Small intestine (tissue), 7 donors: ENCODE measurements around the gene ATXN7L2. TPM values are rescaled to one million over a fixed set of nuclear protein-coding genes. Genes with fewer than 3 reads are reported as not detected.

ENCODE experiments used
- DNase-seq, 2 donors: peaks; one replicate each; pipeline versions ENCODE4 v3.0.0 to v3.0.0-alpha.2; 2013
- FAIRE-seq: peaks from 2 replicates; lab custom pipeline; 2012; peaks lifted over from hg19 to GRCh38; lab: Jason Lieb, UNC
- H3K27ac ChIP-seq, 3 donors: one replicate each; pipeline ENCODE4 v1.5.1; 2013; ENCODE audit warnings: low read length in 2 of 3, mild to moderate bottlenecking in 2 of 3, control low read depth in 1 of 3, inconsistent platforms in 1 of 3, low read depth in 1 of 3, moderate library complexity in 1 of 3
- H3K27me3 ChIP-seq, 3 donors: one replicate each; pipeline ENCODE4 v1.6.1; 2013; ENCODE audit warnings: low read length in 3 of 3, inconsistent platforms in 1 of 3; ENCODE audit not compliant: control insufficient read depth in 3 of 3, insufficient read depth in 3 of 3
- H3K36me3 ChIP-seq, 3 donors: one replicate each; pipeline ENCODE4 v1.6.1; 2013; ENCODE audit warnings: low read length in 3 of 3, inconsistent platforms in 1 of 3, low read depth in 1 of 3, mild to moderate bottlenecking in 1 of 3, moderate library complexity in 1 of 3; ENCODE audit not compliant: control insufficient read depth in 3 of 3, insufficient read depth in 2 of 3
- H3K4me1 ChIP-seq, 3 donors: one replicate each; pipeline ENCODE4 v1.6.1; 2013; ENCODE audit warnings: low read length in 2 of 3, inconsistent platforms in 1 of 3, low read depth in 1 of 3, mild to moderate bottlenecking in 1 of 3, moderate library complexity in 1 of 3; ENCODE audit not compliant: control insufficient read depth in 3 of 3, insufficient read depth in 2 of 3
- H3K4me3 ChIP-seq, 3 donors: one replicate each; pipeline ENCODE4 v1.5.1; 2013; ENCODE audit warnings: low read length in 3 of 3, control low read depth in 1 of 3, inconsistent platforms in 1 of 3, low read depth in 1 of 3, mild to moderate bottlenecking in 1 of 3, moderate library complexity in 1 of 3
- H3K9me3 ChIP-seq, 2 donors: one replicate each; pipeline ENCODE4 v1.6.1; 2013; ENCODE audit warnings: low read depth in 1 of 2, low read length in 1 of 2; ENCODE audit not compliant: control insufficient read depth in 2 of 2, insufficient read depth in 1 of 2
- WGBS, 3 donors: extraction: QIAGEN DNeasy Blood & Tissue Kit; methylation state at CpG; one replicate each; pipeline ENCODE4 v1.1.7; 2013; 5-methylcytosine and 5-hydroxymethylcytosine counted together
- polyA plus RNA-seq, 4 donors: library from polyadenylated mRNA; stranded (reverse) in 3 of 4; unstranded in 1 of 4; fragments of 200-250 nt in 3 of 4; fragments of 120-200 nt in 1 of 4; gene quantifications; one replicate each; pipeline versions ENCODE4 v1.2.1 to v1.2.3, GENCODE V29; 2013
- donor health status: healthy with polysubstance abuse.
- donor health status: control.
- donor health status: control.
- donor health status: Bipolar disorder and iron deficiency.
- donor health status: healthy.

The ATXN7L2 gene
- polyA plus RNA-seq, 4 donors: 4.8 to 8.9 (median 6.2) TPM

GRCh38 chr1:109497449-109498160 lies 13.9 kb downstream of the ATXN7L2 start:
- Histone ChIP-seq H3K36me3 (peaks cover 0 to 47% (median 0%) of the 10 kb centered on the region in 3 donors), H3K9me3 (no peaks in the 10 kb centered on the region), H3K4me3 (no peak overlapping the region), H3K27ac (no peak overlapping the region), H3K27me3 (no peaks in the 10 kb centered on the region), H3K4me1 (peaks cover 4 to 26% (median 7%) of the 10 kb centered on the region in 3 donors)
- WGBS, 3 donors: 64 to 70% (median 69%) methylated on average over 9 of the region's 9 CpGs
- DNase-seq (peak in 1 of 2 donors; percentile 28), FAIRE-seq (no peak)

DNA sequence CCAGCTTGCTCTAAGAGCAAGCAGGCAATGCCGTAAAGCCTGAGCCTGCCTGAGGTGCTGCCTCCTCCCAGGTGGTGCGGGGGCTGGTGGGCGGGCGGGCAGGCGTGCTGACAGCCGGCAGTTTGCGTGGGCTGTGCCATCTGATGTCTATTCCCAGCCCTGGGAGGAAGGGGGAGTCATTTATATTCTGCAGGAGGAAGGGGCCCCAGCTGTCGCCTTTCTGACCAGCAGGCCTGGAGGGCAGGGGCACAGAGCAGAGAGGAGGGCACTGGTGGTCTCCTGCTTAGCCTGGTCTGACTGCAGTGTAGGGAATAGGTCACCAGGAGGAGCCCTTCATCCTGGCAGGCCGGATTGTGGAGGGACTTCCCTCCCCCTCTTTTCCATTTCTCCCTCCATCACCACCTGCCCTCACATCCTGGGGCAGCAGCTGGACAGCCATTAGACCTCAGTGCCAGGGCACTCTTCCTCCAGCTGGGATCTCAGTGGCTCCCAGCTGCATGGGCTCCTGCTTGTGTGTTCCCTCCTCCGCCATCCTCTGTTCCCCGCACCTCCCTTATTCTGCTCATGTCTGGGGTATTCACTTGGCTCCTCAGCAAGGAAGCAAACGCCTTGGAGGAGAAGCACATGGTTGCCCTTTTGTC lies 14.6 kb downstream of the ATXN7L2 start:
- Histone ChIP-seq H3K9me3 (no peaks in the 10 kb centered on the region), H3K36me3 (peaks cover 0 to 47% (median 0%) of the 10 kb centered on the region in 3 donors), H3K4me3 (no peak overlapping the region), H3K27ac (no peak overlapping the region), H3K4me1 (peaks cover 4 to 26% (median 7%) of the 10 kb centered on the region in 3 donors), H3K27me3 (no peaks in the 10 kb centered on the region)
- DNase-seq (peak; percentile 29 to 32), FAIRE-seq (no peak)
- WGBS, 3 donors: 71 to 77% (median 74%) methylated on average over 12 of the region's 12 CpGs

- H3K27ac ChIP-seq: peak overlapping the region in 2 of 3 donors; percentile 41 to 42
- FAIRE-seq: no peak
- peaks cover 0 to 47% (median 0%) of the 10 kb centered on the region in 3 donors for H3K36me3 ChIP-seq
- no peak overlapping the region for H3K4me3 ChIP-seq
- WGBS, 3 donors: 73 to 79% (median 76%) methylated on average over 7 of the region's 7 CpGs
- H3K4me1 ChIP-seq: peaks cover 4 to 26% (median 7%) of the 10 kb centered on the region in 3 donors
- H3K27me3 ChIP-seq: no peaks in the 10 kb centered on the region
- H3K9me3 ChIP-seq: no peaks in the 10 kb centered on the region
- peak in 1 of 2 donors; percentile 23 for DNase-seq
Observed at GRCh38 chr1:109499081-109499480, 15.4 kb downstream of the ATXN7L2 start.

GRCh38 chr1:109499661-109500536 lies 16.2 kb downstream of the ATXN7L2 start:
- FAIRE-seq: no peak
- WGBS, 3 donors: 27 to 53% (median 39%) methylated on average over 4 of the region's 4 CpGs

DNA sequence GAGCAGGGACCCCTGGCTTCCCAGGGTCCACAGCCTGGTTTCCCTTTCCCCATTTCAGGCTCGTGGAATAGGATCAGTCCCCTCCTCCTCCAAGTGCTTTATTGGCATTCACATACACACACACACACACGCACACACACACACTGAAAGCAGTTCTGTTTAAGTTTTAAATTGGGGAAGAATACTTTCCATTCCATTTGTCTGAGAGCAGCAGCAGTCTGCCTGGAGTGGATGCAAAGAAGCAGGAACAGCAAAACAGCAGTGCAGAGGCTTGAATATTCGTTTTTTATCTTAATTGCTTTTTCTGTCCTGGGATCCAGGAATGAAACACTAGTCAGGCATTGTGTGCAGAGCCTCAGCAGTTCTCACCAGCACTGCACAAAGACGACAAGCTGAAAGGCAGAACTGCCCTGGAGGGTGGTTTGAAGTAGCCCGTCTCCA lies 17.3 kb downstream of the ATXN7L2 start:
- Histone ChIP-seq H3K4me3 (no peak overlapping the region), H3K27ac (peak overlapping the region in 2 of 3 donors; percentile 6 to 16), H3K4me1 (peaks cover 0 to 21% (median 8%) of the 10 kb centered on the region in 3 donors), H3K36me3 (peaks cover 0 to 42% (median 0%) of the 10 kb centered on the region in 3 donors), H3K9me3 (no peaks in the 10 kb centered on the region), H3K27me3 (no peaks in the 10 kb centered on the region)
- FAIRE-seq: no peak
- DNase-seq: peak in 1 of 2 donors; percentile 26
- 48 to 56% (median 53%) methylated on average over 5 of the region's 5 CpGs for WGBS, 3 donors

More at GRCh38 chr1:109499661-109500536, 16.2 kb downstream of the ATXN7L2 start:
- DNase-seq: peak; percentile 75 to 96
- H3K27me3 ChIP-seq: no peaks in the 10 kb centered on the region
- peaks cover under 1 to 23% (median 8%) of the 10 kb centered on the region in 3 donors for H3K4me1 ChIP-seq
- H3K9me3 ChIP-seq: no peaks in the 10 kb centered on the region
- H3K36me3 ChIP-seq: peaks cover 0 to 47% (median 0%) of the 10 kb centered on the region in 3 donors
- H3K4me3 ChIP-seq: no peak overlapping the region
- H3K27ac ChIP-seq: peak overlapping the region in 2 of 3 donors; percentile 25 to 41

DNA sequence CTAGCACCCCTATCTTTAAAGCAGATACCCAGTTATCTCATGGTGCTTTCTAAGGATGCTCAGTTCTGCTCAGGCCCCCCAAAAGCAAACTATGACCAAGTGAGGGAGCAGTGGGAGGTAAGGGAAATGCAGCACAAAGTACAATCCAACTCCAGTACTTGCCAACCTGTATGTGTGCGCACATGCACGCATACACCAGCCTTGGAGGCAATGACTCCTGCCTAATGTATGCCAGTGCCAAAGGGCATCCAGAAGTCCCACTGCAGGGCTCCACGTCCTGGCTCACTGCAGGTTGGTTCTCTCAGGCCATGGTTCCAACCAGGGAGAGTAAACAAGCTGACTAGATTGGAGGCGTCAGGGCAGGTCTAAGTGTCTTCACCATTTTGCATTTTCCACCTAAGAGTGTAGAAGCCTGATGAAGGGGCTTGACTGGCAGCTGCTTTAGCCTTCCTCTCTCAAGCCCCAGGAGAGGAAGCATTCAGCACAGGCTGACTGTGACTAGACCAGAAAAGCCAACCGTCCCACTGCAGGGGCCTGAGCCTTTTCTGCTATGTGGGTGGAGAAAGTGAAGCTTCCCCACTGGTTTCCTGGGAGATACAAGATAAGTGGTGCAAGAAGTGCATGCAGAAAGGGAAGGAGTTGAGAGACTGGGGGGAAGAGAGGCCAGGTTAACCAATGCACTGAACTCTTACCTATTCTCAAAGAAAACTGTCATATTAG lies 18.1 kb downstream of the ATXN7L2 start:
- peak overlapping the region in 1 of 3 donors; percentile 21 for H3K27ac ChIP-seq
- no peaks in the 10 kb centered on the region for H3K9me3 ChIP-seq
- H3K27me3 ChIP-seq: no peaks in the 10 kb centered on the region
- FAIRE-seq: no peak
- H3K4me3 ChIP-seq: no peak overlapping the region
- H3K4me1 ChIP-seq: peaks cover 0 to 21% (median 8%) of the 10 kb centered on the region in 3 donors
- H3K36me3 ChIP-seq: peaks cover 0 to 37% (median 0%) of the 10 kb centered on the region in 3 donors
- WGBS, 3 donors: 56 to 66% (median 64%) methylated on average over 5 of the region's 5 CpGs
- DNase-seq: peak in 1 of 2 donors; percentile 61

DNA sequence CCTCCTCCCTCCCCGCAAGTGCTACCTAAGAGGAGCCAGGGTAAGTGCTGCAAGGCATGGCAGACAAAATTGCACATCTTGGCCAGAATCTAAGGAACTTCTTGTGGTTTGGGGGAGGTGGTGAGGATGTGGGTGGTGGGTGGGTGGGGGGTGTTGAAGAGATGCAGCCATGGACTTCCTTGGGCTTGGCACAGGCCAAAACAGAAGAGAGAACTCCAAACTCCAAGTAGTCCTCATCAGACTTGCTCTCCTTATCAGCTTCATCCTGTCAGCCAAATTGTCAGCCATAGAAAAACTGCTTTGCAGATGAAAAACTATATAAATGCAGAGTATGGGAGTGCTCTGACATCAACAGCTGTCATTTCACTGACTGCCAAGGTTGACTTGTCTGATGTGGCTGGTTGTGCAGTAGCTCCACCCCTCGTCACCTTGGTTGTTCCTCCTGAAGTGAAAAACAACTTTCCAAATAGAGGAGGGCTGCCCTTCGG lies 18.7 kb downstream of the ATXN7L2 start:
- DNase-seq (peak in 1 of 2 donors; percentile 22), FAIRE-seq (no peak)
- Histone ChIP-seq H3K27ac (peak overlapping the region in 1 of 3 donors; percentile 21), H3K9me3 (no peaks in the 10 kb centered on the region), H3K36me3 (peaks cover 0 to 35% (median 0%) of the 10 kb centered on the region in 3 donors), H3K27me3 (no peaks in the 10 kb centered on the region), H3K4me3 (no peak overlapping the region), H3K4me1 (peaks cover 0 to 21% (median 8%) of the 10 kb centered on the region in 3 donors)
- 62 to 87% (median 78%) methylated on average over 3 of the region's 3 CpGs for WGBS, 3 donors
